IMR-90 (cell line): ENCODE measurements around the gene IFNA17.
"Not testable (repeated sequence)": the region's sequence is repeated elsewhere in the genome, so short reads cannot be mapped to it uniquely, and the experiment has no call there.

ENCODE experiments used
- CEBPB ChIP-seq: IDR thresholded peaks from 2 replicates; pipeline ENCODE4 v1.6.1; 2012; ENCODE audit warnings: low read depth, low read length, improper control_type of control experiment
- CHD1 ChIP-seq: IDR thresholded peaks from 2 replicates; pipeline ENCODE4 v1.6.1; 2012; ENCODE audit warnings: low read depth, low read length, improper control_type of control experiment
- MAFK ChIP-seq: IDR thresholded peaks from 2 replicates; pipeline ENCODE4 v1.6.1; 2012; ENCODE audit warnings: low read depth, low read length, improper control_type of control experiment
- MXI1 ChIP-seq: IDR thresholded peaks from 2 replicates; pipeline ENCODE4 v1.6.1; 2012; ENCODE audit warnings: low read depth, mild to moderate bottlenecking, low read length, moderate library complexity, borderline replicate concordance
- POLR2A ChIP-seq: IDR thresholded peaks from 2 replicates; pipeline ENCODE4 v1.6.1; 2012; ENCODE audit warnings: mild to moderate bottlenecking, low read depth, low read length
- RAD21 ChIP-seq: IDR thresholded peaks from 2 replicates; pipeline ENCODE4 v1.6.1; 2012; ENCODE audit warnings: low read length, improper control_type of control experiment
- RCOR1 ChIP-seq: IDR thresholded peaks from 2 replicates; pipeline ENCODE4 v1.6.1; 2012; ENCODE audit warnings: mild to moderate bottlenecking, low read length, improper control_type of control experiment; ENCODE audit not compliant: insufficient replicate concordance
- SMC3 ChIP-seq: fragments of 150-350 bp; IDR thresholded peaks from 2 replicates; pipeline ENCODE4 v1.6.1; 2016; ENCODE audit warnings: low read depth, mild to moderate bottlenecking, antibody characterized with exemption, low read length, moderate library complexity
- TF ChIP-seq, protein P1 (sequence below): conservative IDR thresholded peaks from 2 replicates; pipeline ENCODE4 v1.5.1; 2012; ENCODE audit warnings: mild to moderate bottlenecking, low read depth, low read length, improper control_type of control experiment
- TF ChIP-seq, protein P2 (sequence below): fragments of 150-350 bp; IDR thresholded peaks from 2 replicates; pipeline ENCODE4 v1.6.1; 2017; ENCODE audit warnings: mild to moderate bottlenecking, antibody characterized with exemption, low read length, low read depth

GRCh38 chr9:21182810-21183736 is 44.9 kb downstream of the IFNA17 start:
- not testable (repeated sequence) for TF ChIP-seq MXI1, POLR2A, MAFK, RCOR1, SMC3, CEBPB, CHD1, RAD21
- TF ChIP-seq, protein P1, sequence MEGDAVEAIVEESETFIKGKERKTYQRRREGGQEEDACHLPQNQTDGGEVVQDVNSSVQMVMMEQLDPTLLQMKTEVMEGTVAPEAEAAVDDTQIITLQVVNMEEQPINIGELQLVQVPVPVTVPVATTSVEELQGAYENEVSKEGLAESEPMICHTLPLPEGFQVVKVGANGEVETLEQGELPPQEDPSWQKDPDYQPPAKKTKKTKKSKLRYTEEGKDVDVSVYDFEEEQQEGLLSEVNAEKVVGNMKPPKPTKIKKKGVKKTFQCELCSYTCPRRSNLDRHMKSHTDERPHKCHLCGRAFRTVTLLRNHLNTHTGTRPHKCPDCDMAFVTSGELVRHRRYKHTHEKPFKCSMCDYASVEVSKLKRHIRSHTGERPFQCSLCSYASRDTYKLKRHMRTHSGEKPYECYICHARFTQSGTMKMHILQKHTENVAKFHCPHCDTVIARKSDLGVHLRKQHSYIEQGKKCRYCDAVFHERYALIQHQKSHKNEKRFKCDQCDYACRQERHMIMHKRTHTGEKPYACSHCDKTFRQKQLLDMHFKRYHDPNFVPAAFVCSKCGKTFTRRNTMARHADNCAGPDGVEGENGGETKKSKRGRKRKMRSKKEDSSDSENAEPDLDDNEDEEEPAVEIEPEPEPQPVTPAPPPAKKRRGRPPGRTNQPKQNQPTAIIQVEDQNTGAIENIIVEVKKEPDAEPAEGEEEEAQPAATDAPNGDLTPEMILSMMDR: peak; percentile 36
- TF ChIP-seq, protein P2, sequence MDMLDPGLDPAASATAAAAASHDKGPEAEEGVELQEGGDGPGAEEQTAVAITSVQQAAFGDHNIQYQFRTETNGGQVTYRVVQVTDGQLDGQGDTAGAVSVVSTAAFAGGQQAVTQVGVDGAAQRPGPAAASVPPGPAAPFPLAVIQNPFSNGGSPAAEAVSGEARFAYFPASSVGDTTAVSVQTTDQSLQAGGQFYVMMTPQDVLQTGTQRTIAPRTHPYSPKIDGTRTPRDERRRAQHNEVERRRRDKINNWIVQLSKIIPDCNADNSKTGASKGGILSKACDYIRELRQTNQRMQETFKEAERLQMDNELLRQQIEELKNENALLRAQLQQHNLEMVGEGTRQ: not testable (repeated sequence)
